Body of pancreas (tissue), 4 donors: ENCODE data around the gene UMAD1. TPM values are rescaled to one million over a fixed set of nuclear protein-coding genes. Genes with fewer than 3 reads are reported as not detected.

Experiments used
- ATAC-seq: fragments of 150-250 bp; one replicate; pipeline ENCODE4 v1.9.1; 2016
- DNase-seq, 4 donors: peaks; one replicate each; pipeline ENCODE4 v3.0.0-alpha.2; 2019
- H3K27ac ChIP-seq, 4 donors: fragments of 200-600 bp; sonication (generic); 1 replicate in 3 of 4; 2 replicates in 1 of 4; pipeline versions ENCODE4 v1.5.1 to v1.6.1; 2016 to 2019; ENCODE audit warnings: mild to moderate bottlenecking in 1 of 4, mixed read lengths in 1 of 4, moderate library complexity in 1 of 4
- H3K27me3 ChIP-seq, 2 donors: fragments of 200-600 bp; sonication (generic); one replicate each; pipeline ENCODE4 v1.6.0; 2016; ENCODE audit warnings: mild to moderate bottlenecking in 1 of 2
- H3K36me3 ChIP-seq, 2 donors: fragments of 200-600 bp; sonication (generic); replicated peaks in 1 of 2; 2 replicates each; pipeline ENCODE4 v1.5.1; 2016; ENCODE audit warnings: low read depth in 2 of 2; ENCODE audit not compliant: insufficient read depth in 1 of 2
- H3K4me1 ChIP-seq: fragments of 200-600 bp; sonication (generic); one replicate; pipeline ENCODE4 v1.6.0; 2016
- H3K4me3 ChIP-seq, 2 donors: fragments of 200-600 bp; sonication (generic); 1 replicate in 1 of 2; 2 replicates in 1 of 2; pipeline ENCODE4 v1.5.1; 2016 to 2019
- H3K9me3 ChIP-seq, 3 donors: fragments of 200-600 bp; sonication (generic); 1 replicate in 2 of 3; 2 replicates in 1 of 3; pipeline ENCODE4 v1.5.1; 2016
- CTCF ChIP-seq, 7 experiments: fragments of 450-650 bp in 4 of 7; fragments of 200-600 bp in 3 of 7; sonication (generic) in 3 of 7; IDR thresholded peaks; one replicate each; pipeline ENCODE4 v1.5.1; 2016 to 2019; ENCODE audit warnings: antibody characterized with exemption in 7 of 7
- POLR2A ChIP-seq, 3 donors: fragments of 450-650 bp; IDR thresholded peaks; one replicate each; pipeline ENCODE4 v1.6.1; 2016; ENCODE audit warnings: antibody characterized with exemption in 3 of 3, mild to moderate bottlenecking in 2 of 3
- WGBS, 2 donors: methylation state at CpG; one replicate each; pipeline ENCODE4 v1.1.5; 2017; 5-methylcytosine and 5-hydroxymethylcytosine counted together
- intact Hi-C: fragments of 100-400 bp; cut with DNase I; formaldehyde crosslinking; loops from one replicate; pipeline ENCODE4 v1.15.1; 2023
- total RNA-seq, 2 donors: library from RNA; depleted of rRNA; stranded (reverse); fragments of >200 nt; gene quantifications; one replicate each; pipeline ENCODE4 v1.1.0, GENCODE V29; 2016

The UMAD1 gene
- total RNA-seq, 2 donors from 2014 or later: 15.8 to 34.8 TPM

- 84 to 92% methylated on average over 2 of the region's 2 CpGs for WGBS, 2 donors
These were observed 31.2 kb upstream of the UMAD1 start for GRCh38 chr7:7609330-7609729.

GRCh38 chr7:7612519-7612918 is 28.0 kb upstream of the UMAD1 start:
- intact Hi-C loops: no loop called here
- no peak for TF ChIP-seq CTCF (IDR thresholded peaks at IDR 0.05)
- no peak for TF ChIP-seq POLR2A (IDR thresholded peaks at IDR 0.05)
- ATAC-seq (no peak), DNase-seq (no peak)
- no peak overlapping the region for H3K27ac ChIP-seq
- H3K4me1 ChIP-seq: no peaks in the 10 kb centered on the region
- H3K36me3 ChIP-seq: peaks cover 0 to 1% of the 10 kb centered on the region in 2 donors
- no peaks in the 10 kb centered on the region for H3K9me3 ChIP-seq
- no peaks in the 10 kb centered on the region for H3K27me3 ChIP-seq
- WGBS, 2 donors: 84 to 100% methylated on average over 1 of the region's 1 CpG
- H3K4me3 ChIP-seq: no peak overlapping the region

More at GRCh38 chr7:7609330-7609729, 31.2 kb upstream of the UMAD1 start:
- no peak overlapping the region for H3K4me3 ChIP-seq
- peaks cover 0 to 12% of the 10 kb centered on the region in 2 donors for H3K36me3 ChIP-seq
- TF ChIP-seq CTCF (IDR thresholded peaks at IDR 0.05) (no peak), POLR2A (IDR thresholded peaks at IDR 0.05) (no peak)
- no peaks in the 10 kb centered on the region for H3K9me3 ChIP-seq
- no peak overlapping the region for H3K27ac ChIP-seq
- H3K4me1 ChIP-seq: no peaks in the 10 kb centered on the region
- no peak for DNase-seq
- no peak for ATAC-seq
- intact Hi-C loops: no loop called here
- no peaks in the 10 kb centered on the region for H3K27me3 ChIP-seq

- intact Hi-C loops: no loop called here
These were observed 27.3 kb upstream of the UMAD1 start for GRCh38 chr7:7613210-7613609.

GRCh38 chr7:7614018-7614741 is 26.4 kb upstream of the UMAD1 start:
- H3K4me3 ChIP-seq: no peak overlapping the region
- no peak for DNase-seq
- no peak for TF ChIP-seq CTCF (IDR thresholded peaks at IDR 0.05)
- TF ChIP-seq POLR2A (IDR thresholded peaks at IDR 0.05): no peak
- no peaks in the 10 kb centered on the region for H3K4me1 ChIP-seq
- no peaks in the 10 kb centered on the region for H3K27me3 ChIP-seq
- H3K27ac ChIP-seq: no peak overlapping the region
- H3K9me3 ChIP-seq: no peaks in the 10 kb centered on the region
- intact Hi-C loops: no loop called here
- 66 to 69% methylated on average over 4 of the region's 4 CpGs for WGBS, 2 donors
- no peaks in the 10 kb centered on the region for H3K36me3 ChIP-seq
- no peak for ATAC-seq

More at GRCh38 chr7:7613210-7613609, 27.3 kb upstream of the UMAD1 start:
- H3K27ac ChIP-seq: no peak overlapping the region
- no peak for TF ChIP-seq POLR2A (IDR thresholded peaks at IDR 0.05)
- TF ChIP-seq CTCF (IDR thresholded peaks at IDR 0.05): no peak
- no peaks in the 10 kb centered on the region for H3K27me3 ChIP-seq
- no peak for DNase-seq
- no peaks in the 10 kb centered on the region for H3K9me3 ChIP-seq
- 87 to 95% methylated on average over 1 of the region's 1 CpG for WGBS, 2 donors
- H3K4me1 ChIP-seq: no peaks in the 10 kb centered on the region
- H3K36me3 ChIP-seq: no peaks in the 10 kb centered on the region
- no peak overlapping the region for H3K4me3 ChIP-seq
- no peak for ATAC-seq

- Histone ChIP-seq H3K36me3 (no peaks in the 10 kb centered on the region), H3K4me1 (no peaks in the 10 kb centered on the region), H3K9me3 (no peaks in the 10 kb centered on the region), H3K4me3 (no peak overlapping the region), H3K27ac (no peak overlapping the region), H3K27me3 (no peaks in the 10 kb centered on the region)
- no peak for DNase-seq
- 64 to 80% methylated on average over 3 of the region's 3 CpGs for WGBS, 2 donors
- intact Hi-C loops: no loop called here
- TF ChIP-seq CTCF (IDR thresholded peaks at IDR 0.05): no peak
- TF ChIP-seq POLR2A (IDR thresholded peaks at IDR 0.05): no peak
- ATAC-seq: no peak
These were observed 23.0 kb upstream of the UMAD1 start for GRCh38 chr7:7617550-7617949.
